Dedifferentiated amniotic fluid mesenchymal stem cell (primary cell): ENCODE measurements around the gene SMC5.
"Not testable (repeated sequence)": the region's sequence is repeated elsewhere in the genome, so short reads cannot be mapped to it uniquely, and the experiment has no call there.

ENCODE experiments used
- DNase-seq: peaks from one replicate; pipeline ENCODE4 v3.0.0-alpha.2; 2016; ENCODE audit errors: extremely low spot score

Gene SMC5

DNA sequence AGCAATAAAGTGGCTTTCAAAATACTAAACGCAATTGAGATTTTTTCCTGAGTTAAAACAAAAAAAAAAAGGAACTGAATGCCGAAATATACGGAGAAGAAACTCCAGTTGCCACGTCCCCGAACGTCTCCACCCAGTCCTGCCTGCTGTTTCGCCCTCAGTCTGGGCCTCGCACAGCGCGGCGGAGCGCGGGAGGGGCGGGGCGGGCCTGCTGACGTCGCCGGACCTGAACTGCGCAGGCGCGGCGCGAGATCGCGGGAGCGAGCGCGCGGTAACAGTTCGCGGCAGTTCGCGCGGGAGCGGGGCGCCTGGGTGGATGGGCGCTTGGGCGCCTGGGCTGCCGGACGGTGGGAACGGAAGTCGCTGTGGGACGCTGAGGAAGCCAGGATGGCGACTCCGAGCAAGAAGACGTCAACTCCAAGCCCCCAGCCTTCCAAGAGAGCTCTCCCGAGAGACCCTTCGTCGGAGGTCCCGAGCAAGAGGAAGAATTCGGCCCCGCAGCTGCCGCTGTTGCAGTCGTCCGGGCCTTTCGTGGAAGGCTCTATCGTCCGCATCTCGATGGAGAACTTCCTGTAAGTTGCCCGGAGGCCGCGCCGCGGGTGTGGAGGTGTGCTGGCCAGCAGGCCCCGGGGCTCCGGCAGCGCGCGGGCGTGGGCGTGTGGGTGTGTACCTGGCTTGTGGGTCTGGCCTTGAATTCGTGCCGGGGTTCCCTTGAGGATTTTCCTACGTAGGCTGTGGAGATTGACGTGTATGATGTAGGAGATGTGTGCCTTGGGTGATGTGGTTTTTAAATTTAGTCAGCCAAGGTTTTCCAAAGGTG is at the start of gene SMC5:
Gene SMC5, plus strand, starts transcription at position 287 of the 820 bp plus-strand sequence. Its CDS starts 101 bp downstream, at position 388.
- DNase-seq: peak; percentile 89

DNA sequence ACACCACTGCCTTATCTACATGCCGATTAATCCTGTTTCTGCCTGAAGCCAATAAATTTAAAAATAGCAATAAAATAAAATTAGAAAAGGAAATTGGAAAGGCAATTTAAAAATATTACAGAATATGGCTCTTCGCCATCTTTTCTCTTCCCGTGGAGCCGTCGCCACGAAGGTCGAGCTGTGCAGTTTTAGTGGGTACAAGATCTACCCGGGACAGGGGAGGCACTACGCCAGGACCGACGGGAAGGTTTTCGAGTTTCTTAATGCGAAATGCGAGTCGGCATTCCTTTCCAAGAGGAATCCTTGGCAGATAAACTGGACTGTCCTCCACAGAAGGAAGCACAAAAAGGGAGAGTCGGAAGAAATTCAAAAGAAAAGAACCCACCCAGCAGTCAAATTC is 41.7 kb upstream of the SMC5 start:
- no peak for DNase-seq

DNA sequence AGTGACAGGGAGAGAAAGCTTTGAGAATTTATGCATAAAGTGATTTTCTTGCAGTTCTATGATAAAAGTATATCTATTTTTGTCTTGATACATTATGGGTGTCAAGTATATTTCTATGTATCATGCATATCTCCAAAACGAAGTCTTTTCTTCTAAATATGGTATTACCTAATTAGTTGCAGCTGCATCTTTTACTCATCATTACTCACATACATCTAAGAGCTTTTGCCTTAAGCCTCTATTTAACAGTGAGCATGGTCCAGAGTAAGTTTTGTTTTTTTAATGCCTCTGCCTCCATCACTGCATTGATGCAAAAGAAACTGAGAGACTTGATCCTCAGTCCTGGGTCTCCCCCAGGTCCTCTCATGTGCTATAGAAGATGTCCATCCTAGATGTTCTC is 40.0 kb upstream of the SMC5 start:
- no peak for DNase-seq

DNA sequence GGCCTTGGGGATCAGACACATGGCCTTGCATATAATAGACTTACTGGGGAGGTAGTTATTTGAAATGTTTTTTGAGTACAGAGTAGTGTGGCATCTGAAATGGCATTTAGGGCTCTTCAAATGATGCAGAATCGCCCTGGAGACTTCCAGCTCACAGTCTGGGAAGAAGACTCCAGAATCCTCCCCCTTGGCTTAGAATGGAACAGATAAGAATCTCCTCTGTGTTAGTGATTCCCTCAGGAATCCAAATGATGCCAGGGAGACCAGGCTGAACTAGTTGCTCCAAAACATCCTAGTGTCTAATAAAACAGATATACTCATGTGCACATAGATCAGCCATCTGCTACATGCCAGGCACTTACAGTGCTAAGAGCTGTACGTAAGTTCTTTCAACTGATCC is 38.6 kb upstream of the SMC5 start:
- no peak for DNase-seq

DNA sequence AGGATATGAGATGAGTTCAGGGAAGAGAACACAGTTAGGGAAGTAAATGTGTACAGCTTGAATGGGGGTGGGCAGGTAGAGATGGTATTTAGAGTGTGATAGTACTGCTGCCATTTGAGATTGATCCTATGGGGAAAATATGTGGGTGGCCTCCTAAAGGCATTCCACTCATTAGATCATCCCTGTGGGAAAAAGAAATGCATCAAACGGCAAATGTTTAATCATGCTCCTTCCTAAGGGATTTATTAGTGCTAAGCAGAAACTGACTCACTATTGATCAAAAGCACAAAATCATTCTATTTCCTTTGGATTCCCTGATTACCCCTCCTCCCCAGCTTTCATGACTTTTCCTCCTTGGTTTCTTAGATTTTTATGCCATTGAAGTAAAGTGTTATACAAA is 36.4 kb upstream of the SMC5 start:
- DNase-seq: no peak

DNA sequence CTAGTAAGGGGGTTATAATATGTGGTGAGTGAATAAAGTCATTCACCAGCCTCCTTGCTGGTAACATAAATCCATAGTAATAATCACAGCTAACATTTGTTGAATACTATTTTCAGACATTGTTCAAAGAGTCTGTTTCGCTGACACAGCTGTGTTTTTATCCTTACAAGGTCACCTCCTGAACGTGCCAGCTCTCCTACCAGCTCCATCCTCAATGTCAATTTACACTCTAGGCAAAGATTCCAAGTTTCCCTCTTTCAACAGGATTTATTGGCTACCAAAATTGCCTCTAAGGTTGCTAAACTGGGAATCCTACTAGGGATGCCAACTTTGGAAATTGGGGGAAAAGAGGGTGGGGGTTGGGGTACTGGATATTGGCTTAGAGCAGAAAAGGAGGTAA is 30.7 kb upstream of the SMC5 start:
- no peak for DNase-seq

DNA sequence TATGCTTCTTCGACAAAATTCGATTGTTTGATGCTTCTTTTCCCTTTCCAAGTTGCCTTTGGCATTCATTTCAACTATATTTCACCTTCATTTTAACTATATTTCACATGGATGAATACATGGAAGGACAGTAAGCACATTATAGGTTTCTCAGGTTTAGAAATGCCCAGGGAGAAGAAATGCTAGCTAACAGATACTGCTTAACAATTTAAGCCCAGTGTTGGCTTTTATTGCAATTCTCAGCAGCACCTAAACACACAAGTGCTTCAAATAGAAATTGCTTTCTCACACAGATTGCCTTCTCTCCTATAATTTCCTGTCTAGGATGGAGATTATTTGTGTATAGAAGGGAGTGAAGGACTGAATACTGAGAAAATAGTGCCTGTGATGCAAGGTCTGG is 30.2 kb upstream of the SMC5 start:
- no peak for DNase-seq

DNA sequence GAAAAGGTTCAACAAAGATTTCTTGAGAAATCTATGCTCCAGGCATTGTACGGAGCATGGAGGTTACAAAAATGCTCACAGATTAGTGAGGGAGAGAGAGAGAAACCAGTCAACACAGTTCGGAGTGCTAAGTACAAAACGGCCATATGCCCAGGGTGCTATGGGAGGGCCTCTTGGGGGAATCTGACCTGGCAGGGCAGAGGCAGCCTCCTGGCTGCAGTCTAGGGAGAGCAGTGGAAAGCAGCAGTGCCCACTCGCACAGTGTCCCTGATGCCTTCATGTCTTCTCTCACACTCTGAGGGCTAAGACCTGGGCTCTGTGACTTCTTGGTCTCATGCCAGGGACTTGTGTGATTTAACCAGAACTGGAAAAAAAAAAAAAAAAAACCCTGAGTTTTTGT is 29.8 kb upstream of the SMC5 start:
- DNase-seq: no peak

DNA sequence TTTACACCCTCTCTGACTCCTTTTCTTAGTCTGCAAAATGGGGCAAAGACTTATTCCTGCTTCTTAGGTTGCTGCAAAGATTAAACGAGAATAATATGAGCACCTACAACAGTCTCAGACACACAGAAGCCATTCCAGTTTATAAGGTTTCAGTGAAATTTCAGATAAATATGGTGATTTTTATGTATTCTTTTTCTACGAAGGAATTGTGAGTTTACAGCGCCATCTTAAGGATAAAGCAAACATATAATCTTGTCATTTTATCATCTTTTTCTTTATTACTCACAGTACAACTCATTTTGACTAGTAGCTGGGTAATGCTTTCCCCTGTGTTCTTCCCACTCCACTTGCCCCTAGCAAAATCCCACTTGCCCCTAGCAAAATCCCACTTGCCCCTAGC is 29.2 kb upstream of the SMC5 start:
- peak; percentile 62 for DNase-seq

DNA sequence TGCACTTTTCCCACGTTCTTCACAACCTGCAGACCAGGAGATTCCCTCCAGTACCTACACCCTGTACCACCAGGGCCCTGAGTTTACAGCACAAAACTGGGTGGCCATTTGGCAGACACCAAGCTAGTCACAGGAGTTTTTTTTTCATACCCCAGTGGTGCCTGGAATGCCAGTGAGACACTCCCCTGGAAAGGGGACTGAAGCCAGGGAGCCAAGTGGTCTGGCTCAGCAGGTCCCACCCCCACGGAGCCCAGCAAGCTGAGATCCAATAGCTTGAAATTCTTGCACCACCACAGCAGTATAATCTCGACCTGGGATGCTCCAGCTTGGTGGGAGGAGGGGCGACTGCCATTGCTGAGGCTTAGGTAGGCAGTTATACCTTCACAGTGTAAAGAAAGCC is 26.3 kb upstream of the SMC5 start:
- DNase-seq: no peak

DNA sequence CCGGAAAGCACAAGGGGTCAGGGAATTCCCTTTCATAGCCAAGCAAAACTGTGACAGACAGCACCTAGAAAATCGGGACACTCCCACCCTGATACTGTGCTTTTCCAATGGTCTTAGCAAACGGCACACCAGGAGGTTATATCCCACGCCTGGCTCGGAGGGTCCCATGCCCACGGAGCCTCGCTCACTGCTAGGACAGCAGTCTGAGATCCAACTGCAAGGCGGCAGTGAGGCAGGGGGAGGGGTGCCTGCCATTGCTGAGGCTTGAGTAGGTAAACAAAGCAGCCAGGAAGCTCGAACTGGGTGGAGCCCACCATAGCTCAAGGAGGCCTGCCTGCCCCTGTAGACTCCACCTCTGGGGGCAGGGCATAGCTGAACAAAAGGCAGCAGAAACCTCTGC is 24.6 kb upstream of the SMC5 start:
- DNase-seq: not testable (repeated sequence)

DNA sequence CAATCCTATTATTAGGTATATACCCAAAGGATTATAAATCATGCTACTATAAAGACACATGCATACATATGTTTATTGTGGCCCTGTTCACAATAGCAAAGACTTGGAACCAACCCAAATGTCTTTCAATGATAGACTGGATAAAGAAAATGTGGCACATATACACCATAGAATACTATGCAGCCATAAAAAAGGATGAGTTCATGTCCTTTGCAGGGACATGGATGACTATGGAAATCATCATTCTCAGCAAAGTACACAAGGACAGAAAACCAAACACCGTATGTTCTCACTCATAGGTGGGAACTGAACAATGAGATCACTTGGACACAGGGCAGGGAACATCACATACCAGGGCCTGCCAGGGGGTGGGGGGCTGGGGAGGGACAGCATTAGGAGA is 12.8 kb upstream of the SMC5 start:
- DNase-seq: not testable (repeated sequence)

DNA sequence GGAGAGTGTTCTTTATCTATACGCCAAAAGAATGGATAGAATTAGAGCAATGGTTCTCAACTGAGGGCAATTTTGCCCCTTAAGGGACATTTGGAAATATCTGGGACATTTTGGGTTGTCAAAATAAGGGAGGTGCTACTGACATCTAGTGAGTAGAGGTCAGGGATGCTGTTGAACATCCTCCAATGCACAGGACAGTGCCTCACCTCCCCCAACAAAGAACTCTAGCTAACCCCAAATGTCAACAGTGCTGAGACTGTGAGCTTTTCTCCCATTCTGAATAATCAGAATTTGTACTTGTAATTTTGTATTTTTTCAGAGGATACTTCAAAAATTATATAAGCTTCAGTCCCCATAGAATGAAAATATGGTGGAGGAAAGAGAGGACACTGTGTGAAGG is 8.6 kb upstream of the SMC5 start:
- no peak for DNase-seq

DNA sequence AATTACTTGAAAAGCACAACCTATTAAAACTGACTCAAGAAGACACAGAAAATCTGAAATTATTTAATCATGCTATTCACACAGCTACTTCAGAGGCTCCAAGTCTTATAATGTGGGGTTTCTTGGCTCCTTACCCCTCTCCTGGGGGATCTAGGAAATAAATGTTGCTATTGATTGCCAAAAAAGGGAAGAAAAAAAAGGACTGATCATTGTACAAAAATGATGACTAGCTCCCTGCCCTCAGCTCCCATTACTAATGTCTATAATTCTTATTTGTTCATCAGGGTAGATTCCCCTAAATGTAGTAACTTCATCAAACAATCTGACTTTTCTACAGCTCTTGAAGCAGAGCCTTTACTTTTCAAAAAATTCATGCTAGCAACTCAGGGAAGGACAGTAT is 3.3 kb upstream of the SMC5 start:
- DNase-seq: no peak

DNA sequence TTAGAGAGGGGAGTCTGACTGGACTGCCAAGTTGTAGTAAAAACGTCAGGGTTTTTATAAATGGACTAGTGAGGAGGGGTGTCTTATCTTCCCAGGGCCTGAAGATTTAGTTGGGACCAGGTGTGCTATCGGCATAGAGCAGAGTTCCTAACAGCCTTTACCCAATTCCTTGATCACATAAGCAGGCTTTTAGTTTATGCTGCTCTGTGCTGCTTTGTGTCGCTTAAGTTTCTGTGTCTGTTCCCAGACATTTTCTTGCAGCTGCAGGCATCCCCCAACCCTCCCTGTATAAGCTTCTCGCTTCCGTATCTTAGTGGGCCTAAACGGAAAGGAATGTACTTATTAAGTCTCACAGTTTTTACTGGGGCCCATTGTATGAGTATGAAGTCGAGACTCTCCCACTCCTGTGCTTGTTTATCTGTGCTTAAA is 2.6 kb upstream of the SMC5 start:
- DNase-seq: peak; percentile 34

DNA sequence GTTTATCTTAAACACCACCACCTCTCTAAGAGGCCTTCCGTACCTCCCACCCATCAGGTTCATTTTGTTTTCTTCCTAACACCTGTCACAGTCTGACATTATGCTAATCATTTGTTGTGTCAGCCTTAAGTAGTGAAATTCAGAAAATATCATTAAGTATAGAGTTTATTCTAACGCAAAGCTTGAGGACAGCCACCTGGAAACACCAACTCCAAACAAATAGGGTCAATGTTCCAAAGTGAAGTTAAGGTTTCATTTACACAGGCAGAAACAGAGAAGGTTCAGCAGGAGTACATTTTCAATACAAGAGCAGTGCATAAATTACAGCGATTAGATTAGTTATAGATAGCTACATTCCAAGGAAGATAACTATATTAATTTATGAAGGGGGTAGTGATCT is 1.3 kb upstream of the SMC5 start:
- no peak for DNase-seq

DNA sequence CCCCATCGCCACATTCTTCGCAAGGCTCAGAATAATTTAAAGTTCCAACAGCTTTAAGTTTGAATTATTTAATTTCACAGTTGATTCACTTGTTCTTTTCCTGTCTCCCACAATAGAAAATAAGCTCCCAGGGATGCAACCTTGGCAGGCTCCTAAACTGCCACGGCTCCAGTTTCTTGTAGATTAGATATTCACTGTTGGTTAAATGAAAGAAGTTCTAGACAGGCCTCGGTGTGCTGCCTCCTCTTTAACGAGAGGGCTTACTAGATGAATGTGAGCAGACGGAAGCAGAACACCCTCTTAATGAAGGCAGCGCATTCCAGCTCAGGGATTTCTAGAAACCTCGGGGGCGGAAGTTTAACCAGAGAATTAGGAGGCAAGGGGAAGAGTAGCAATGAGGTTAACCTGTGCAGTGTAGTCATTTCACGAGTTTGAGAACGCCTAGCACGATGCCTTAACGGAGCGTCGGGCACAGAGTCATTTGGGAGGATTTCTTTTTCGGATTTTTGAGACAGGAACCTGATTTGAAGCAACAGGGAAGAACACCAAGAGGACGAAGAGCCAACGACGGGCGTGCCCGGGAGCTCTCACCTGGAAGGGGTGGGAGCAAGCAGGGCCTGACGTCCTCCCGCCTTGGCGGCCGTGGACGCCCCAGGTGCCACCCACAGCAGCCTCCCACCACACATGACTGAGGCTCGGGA is 637 bp upstream of the SMC5 start:
- no peak for DNase-seq

DNA sequence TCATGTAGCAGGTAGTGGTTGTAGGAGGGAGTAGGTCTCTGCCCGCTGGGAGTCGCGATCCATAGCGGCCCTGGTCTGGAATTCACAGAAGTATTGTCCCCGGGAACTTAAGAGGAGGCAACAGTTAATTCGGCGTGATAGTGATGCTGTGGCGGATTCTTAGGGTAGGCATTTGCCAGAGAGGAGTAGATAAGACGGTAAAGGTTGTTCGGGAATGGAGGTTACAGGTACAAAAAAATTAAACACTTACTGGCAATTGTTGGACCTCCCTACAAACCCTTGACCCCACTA is 679 bp downstream of the SMC5 start:
- no peak for DNase-seq

DNA sequence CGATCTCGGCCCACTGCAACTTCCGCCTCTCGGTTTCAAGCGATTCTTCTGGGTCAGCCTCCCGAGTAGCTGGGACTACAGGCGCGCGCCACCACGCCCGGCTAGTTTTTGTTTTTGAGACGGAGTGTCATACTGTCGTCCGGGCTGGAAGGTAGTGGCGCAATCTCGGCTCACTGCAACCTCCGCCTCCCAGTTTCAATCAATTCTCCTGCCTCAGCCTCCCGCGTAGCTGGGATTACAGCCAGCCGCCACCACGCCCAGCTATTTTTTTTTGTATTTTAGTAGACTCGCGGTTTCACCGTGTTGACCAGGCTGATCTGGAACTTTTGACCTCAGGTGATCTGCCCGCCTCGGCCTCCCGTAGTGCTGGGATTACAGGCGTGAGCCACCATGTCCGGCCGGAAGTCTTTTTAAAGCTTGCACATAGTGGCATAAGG is 1.2 kb downstream of the SMC5 start:
- DNase-seq: no peak

DNA sequence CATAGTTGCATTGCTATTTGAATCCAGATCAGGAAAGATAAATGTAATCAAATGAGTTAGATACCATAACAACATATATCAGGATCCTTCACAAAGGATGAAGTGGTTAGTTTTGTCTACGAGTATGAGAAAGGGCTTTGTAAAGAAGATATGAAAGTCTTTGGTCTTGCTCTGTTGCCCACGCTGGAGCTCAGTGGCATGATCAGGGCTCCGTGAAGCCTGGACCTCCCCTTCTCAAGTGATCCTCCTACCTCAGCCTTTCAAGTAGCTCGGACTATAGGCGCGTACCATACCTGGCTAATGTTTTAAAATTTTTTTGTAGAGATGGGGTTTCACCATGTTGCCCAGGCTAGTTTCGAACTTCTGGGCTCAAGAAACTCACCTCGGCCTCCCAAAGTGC is 1.8 kb downstream of the SMC5 start:
- DNase-seq: no peak

DNA sequence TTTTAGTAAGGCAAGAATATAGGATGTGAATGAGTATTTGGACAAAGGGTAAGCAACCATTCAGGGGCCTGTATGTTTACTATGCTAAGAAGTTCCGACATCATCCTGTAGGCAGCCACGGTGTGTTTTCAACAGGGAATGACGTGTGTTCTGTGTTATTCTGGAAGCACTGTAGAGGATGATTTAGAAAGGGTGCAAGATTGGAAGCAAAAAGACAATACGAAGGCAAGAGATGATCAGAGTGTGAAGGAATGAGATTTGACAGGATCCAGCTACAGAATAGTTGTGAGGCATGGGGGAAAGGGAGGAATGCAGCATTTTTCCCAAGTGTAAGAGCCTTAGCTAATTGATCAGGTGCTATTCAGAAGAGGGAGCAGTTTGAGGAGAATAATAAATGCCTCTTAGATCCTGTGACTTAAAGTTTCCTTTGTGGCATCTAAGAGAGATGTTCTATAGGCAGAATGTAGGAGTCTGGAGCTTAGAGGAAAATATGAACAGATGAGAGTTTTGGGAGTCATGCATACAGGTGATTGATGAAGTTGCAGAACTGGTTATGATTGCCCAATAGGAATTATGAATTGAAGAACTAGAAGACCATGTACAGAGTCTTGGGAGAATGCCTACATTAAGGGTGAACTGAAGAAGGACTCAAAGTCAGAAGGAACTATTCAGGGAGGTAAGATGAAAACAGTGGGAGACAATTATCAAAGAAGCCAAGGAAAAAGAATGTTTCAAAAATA is 2.5 kb downstream of the SMC5 start:
- DNase-seq: no peak

DNA sequence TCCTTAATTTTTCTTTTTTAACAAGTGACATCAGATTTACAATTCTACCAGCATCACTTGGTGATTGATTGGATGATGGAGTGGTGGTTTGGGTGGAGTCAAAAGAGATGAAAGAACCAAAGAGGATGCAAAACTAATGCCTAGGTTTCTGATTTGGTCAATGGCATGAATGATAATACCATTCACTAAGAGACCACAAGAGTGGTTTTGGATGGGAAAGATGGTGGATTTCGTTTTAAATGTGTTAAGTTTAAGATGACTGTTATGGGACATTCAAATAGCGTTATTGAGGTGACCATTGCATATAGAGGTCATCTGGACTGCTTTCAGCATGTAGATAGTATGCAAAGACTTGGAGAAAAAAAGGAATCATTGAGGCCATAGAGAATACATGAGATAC is 3.6 kb downstream of the SMC5 start:
- no peak for DNase-seq

DNA sequence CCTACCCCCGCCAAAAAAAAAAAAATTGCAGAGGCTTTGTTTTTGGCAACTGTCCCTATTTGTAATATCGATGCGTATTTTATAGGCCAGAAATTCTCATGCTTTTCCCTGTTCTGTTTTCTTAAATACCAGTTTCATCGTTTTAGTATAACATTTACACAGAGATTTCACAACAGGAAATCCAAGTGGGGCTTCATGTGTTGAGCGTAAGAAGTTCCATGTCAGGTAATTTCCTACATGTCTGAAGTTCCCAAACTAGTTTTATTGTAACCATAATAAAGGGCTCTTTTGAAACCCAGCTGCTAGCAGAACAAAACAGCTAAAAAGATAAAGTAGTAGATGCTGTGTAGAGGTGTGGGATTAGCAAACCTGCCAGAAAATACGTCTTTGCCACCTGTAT is 4.2 kb downstream of the SMC5 start:
- DNase-seq: no peak
